Left ventricle myocardium inferior (tissue), 1 donor: ENCODE data around the gene AKAP6. TPM values are rescaled to one million over a fixed set of nuclear protein-coding genes. Genes with fewer than 3 reads are reported as not detected.

Experiments
- DNase-seq: peaks from one replicate; pipeline ENCODE4 v3.0.0-alpha.2; 2020
- H3K27ac ChIP-seq: fragments of 200-600 bp; replicated peaks from 2 replicates; pipeline ENCODE4 v1.8.0; 2021
- H3K27me3 ChIP-seq: fragments of 200-600 bp; 2 replicates; pipeline ENCODE4 v1.8.0; 2021; ENCODE audit warnings: low read depth
- H3K36me3 ChIP-seq: fragments of 200-600 bp; 2 replicates; pipeline ENCODE4 v1.8.0; 2021
- H3K4me1 ChIP-seq: fragments of 200-600 bp; 2 replicates; pipeline ENCODE4 v1.8.0; 2021
- H3K4me3 ChIP-seq: fragments of 200-600 bp; 2 replicates; pipeline ENCODE4 v1.8.0; 2021; ENCODE audit warnings: mild to moderate bottlenecking, moderate library complexity
- H3K9me3 ChIP-seq: fragments of 200-600 bp; replicated peaks from 2 replicates; pipeline ENCODE4 v1.8.0; 2021
- CTCF ChIP-seq: fragments of 200-600 bp; IDR thresholded peaks from 2 replicates; pipeline ENCODE4 v1.8.0; 2021; ENCODE audit warnings: antibody characterized with exemption, mild to moderate bottlenecking, borderline replicate concordance
- intact Hi-C: fragments of 100-400 bp; cut with micrococcal nuclease; formaldehyde crosslinking; loops from one replicate; pipeline ENCODE4 v1.11.0; 2022
- total RNA-seq: library from RNA; stranded (reverse); fragmentation: NEBNext Ultra II Directional; extraction: Animal tissue kit (Norgen Biotek cat#: 25700); gene quantifications from one replicate; pipeline ENCODE4 v1.2.1, GENCODE V29; 2021
- donor health status: DM: no; HTN: yes; CAD: no; lungs with severe emphysema.

The AKAP6 gene
- total RNA-seq, 1 donor from 2014 or later, result 218 TPM

DNA sequence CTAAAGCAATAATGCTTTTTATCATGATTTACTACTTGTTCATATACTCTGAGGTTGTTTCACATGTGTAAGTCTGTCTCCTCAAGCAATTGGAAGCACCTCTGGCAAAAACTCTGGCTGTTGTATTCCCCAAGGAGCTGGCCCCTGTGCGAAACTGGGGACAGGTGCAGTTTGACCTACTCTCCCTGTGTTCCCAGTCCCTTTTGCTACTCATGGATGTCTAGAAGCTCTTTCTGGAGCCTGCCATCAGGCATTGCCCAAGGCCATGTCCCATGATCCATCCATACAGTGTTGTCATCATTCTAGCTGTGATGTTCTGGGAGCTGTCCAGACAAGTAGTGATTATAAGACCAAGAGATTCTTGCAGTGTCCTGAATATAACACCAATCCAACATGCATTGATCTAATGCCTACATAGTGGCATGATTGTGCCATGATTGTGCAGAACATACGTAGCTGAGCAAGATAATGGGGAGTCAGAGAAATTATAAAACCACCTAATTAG is 14.9 kb downstream of the AKAP6 start:
- H3K4me1 ChIP-seq, result peaks cover 5% of the 10 kb centered on the region
- no peaks in the 10 kb centered on the region for H3K27me3 ChIP-seq
- no peaks in the 10 kb centered on the region for H3K9me3 ChIP-seq
- intact Hi-C loops, result no loop called here
- no peak for TF ChIP-seq CTCF
- H3K4me3 ChIP-seq, result no peak overlapping the region
- no peak overlapping the region for H3K27ac ChIP-seq
- H3K36me3 ChIP-seq, result no peaks in the 10 kb centered on the region
- DNase-seq, result no peak

- peaks cover 5% of the 10 kb centered on the region for H3K4me1 ChIP-seq
- no peak for DNase-seq
- intact Hi-C loops, result no loop called here
- H3K9me3 ChIP-seq, result no peaks in the 10 kb centered on the region
- no peak overlapping the region for H3K27ac ChIP-seq
- H3K36me3 ChIP-seq, result no peaks in the 10 kb centered on the region
- no peak overlapping the region for H3K4me3 ChIP-seq
- H3K27me3 ChIP-seq, result no peaks in the 10 kb centered on the region
- no peak for TF ChIP-seq CTCF
Observed at GRCh38 chr14:32345311-32345791, 16.3 kb downstream of the AKAP6 start.

- Histone ChIP-seq H3K27ac (no peak overlapping the region), H3K4me1 (peaks cover 5% of the 10 kb centered on the region), H3K27me3 (no peaks in the 10 kb centered on the region), H3K9me3 (peaks cover 2% of the 10 kb centered on the region), H3K4me3 (no peak overlapping the region), H3K36me3 (no peaks in the 10 kb centered on the region)
- no peak for TF ChIP-seq CTCF
- no peak for DNase-seq
- intact Hi-C loops, result no loop called here
Observed at GRCh38 chr14:32349322-32349721, 20.2 kb downstream of the AKAP6 start.

DNA sequence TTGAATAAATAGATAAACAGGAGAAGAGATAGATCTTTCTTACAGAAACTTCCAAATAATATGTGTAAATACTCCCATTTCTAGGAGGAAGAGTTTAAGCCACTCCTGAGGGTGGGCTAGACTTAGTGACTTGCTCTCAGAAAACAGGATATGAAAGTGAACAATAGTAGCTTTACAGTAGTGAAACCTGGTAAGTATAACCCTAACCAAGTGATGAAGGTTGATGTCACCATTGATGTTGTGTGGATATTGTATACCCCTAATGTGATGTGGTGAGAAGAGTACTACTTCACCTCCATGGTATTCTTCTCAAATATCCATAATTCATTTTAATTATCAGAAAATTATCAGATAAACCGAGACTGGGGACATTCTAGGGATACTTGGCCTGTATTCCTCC is 20.9 kb downstream of the AKAP6 start:
- Histone ChIP-seq H3K27me3 (no peaks in the 10 kb centered on the region), H3K9me3 (peaks cover 3% of the 10 kb centered on the region), H3K36me3 (no peaks in the 10 kb centered on the region), H3K4me3 (no peak overlapping the region), H3K27ac (no peak overlapping the region), H3K4me1 (peaks cover 5% of the 10 kb centered on the region)
- intact Hi-C loops, result no loop called here
- no peak for TF ChIP-seq CTCF
- DNase-seq, result no peak

DNA sequence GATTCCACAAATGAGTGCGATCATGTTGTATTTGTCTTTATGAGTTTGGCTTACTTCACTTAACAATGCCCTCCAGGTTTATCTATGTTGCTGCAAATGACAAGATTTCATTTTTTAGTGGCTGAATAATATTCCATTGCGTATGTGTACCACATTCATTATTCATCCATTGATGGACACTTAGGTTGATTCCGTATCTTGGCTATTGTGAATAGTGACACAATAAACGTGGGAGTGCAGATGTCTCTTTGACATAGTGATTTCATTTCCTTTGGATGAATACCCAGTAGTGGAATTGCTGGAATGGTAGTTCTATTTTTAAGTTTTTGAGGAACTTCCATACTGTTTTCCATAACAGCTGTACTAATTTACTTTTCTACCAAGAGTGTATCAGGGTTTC is 23.5 kb downstream of the AKAP6 start:
- H3K9me3 ChIP-seq, result peaks cover 3% of the 10 kb centered on the region
- H3K27me3 ChIP-seq, result no peaks in the 10 kb centered on the region
- H3K27ac ChIP-seq, result no peak overlapping the region
- no peaks in the 10 kb centered on the region for H3K36me3 ChIP-seq
- H3K4me3 ChIP-seq, result no peak overlapping the region
- no peaks in the 10 kb centered on the region for H3K4me1 ChIP-seq
- DNase-seq, result no peak
- intact Hi-C loops, result no loop called here
- TF ChIP-seq CTCF, result no peak
